HEK293T (cell line): Measurements from ENCODE around the gene TOR1AIP1.
"Not testable (repeated sequence)": the region's sequence is repeated elsewhere in the genome, so short reads cannot be mapped to it uniquely, and the experiment has no call there.

Experiments used
- BHLHE40 ChIP-seq: fragments of 450-650 bp; IDR thresholded peaks from 2 replicates; pipeline ENCODE4 v1.6.1; 2016; ENCODE audit warnings: mild to moderate bottlenecking, moderate library complexity, borderline replicate concordance
- FOXA1 ChIP-seq: fragments of 450-650 bp; IDR thresholded peaks from 2 replicates; pipeline ENCODE4 v1.6.1; 2016; ENCODE audit warnings: mild to moderate bottlenecking
- FOXK2 ChIP-seq: fragments of 450-650 bp; IDR thresholded peaks from 2 replicates; pipeline ENCODE4 v1.6.1; 2016; ENCODE audit warnings: mild to moderate bottlenecking
- FOXM1 ChIP-seq: fragments of 450-650 bp; IDR thresholded peaks from 2 replicates; pipeline ENCODE4 v1.6.1; 2017; ENCODE audit warnings: mild to moderate bottlenecking, borderline replicate concordance
- HDGF ChIP-seq: fragments of 450-650 bp; IDR thresholded peaks from 2 replicates; pipeline ENCODE4 v1.6.1; 2017; ENCODE audit warnings: antibody characterized with exemption, borderline replicate concordance
- L3MBTL2 ChIP-seq: fragments of 450-650 bp; conservative IDR thresholded peaks from 2 replicates; pipeline ENCODE4 v1.6.1; 2016; ENCODE audit warnings: mild to moderate bottlenecking
- NFRKB ChIP-seq: fragments of 450-650 bp; IDR thresholded peaks from 2 replicates; pipeline ENCODE4 v1.6.1; 2016; ENCODE audit warnings: mild to moderate bottlenecking, moderate library complexity
- SP1 ChIP-seq: fragments of 450-650 bp; IDR thresholded peaks from 2 replicates; pipeline ENCODE4 v1.6.1; 2017
- SUZ12 ChIP-seq: fragments of 450-650 bp; IDR thresholded peaks from 2 replicates; pipeline ENCODE4 v1.6.1; 2016; ENCODE audit warnings: mild to moderate bottlenecking
- ZNF384 ChIP-seq: fragments of 450-650 bp; IDR thresholded peaks from 2 replicates; pipeline ENCODE4 v1.6.1; 2016

DNA sequence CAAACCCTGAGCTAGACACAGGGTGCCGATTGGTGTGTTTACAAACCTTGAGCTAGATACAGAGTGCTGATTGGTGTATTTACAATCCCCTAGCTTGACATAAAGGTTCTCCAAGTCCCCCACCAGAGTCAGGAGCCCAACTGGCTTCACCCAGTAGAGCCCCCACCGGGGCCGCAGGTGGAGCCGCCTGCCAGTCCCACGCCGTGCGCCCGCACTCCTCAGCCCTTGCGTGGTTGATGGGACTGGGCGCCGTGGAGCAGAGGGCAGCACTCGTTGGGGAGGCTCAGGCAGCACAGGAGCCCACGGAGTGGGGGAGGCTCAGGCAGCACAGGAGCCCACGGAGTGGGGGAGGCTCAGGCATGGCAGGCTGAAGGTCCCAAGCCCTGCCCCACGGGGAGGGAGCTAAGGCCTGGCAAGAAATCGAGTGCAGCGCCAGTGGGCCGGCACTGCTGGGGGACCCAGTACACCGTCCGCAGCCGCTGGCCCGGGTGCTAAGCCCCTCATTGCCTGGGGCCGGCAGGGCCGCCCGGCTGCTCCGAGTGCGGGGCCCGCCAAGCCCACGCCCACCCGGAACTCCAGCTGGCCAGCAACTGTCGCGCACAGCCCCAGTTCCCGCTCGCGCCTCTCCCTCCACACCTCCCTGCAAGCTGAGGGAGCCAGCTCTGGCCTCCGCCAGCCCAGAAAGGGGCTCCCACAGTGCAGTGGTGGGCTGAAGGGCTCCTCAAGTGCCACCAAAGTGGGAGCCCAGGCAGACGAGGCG is 45.2 kb upstream of the TOR1AIP1 start:
- TF ChIP-seq NFRKB, HDGF, SP1, FOXA1, FOXK2, L3MBTL2, BHLHE40, ZNF384, SUZ12, FOXM1: not testable (repeated sequence)
